Measurements from ENCODE around the gene AZI2.

DNA sequence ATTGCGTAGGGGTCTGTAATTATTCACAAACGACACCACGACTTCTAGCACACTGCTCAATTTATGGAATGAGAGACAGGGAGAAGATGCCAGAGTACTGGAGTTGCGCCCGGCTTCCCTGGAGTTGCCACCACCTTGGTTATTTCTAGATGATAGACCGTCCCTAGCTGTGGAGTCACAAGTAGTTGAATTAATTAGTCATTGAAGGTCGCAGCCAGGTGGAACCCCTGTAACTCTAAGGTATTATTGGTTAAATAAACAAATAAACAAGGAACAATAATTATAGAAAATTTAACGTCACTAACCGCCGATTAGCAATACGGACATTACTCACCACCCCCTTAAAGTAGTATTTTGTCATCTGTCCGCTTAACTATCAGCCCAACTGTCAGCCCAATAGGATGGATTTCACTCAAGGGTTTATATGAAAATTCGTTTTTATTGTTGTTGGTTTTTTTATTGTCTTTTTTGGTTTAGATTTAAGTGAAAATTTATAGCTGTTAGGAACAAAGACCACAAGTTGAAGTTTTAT, 911 bp upstream of the AZI2 start:
- TF ChIP-seq GATA2 (IDR thresholded peaks at IDR 0.05; ENCODE audit: low read depth, low read length) (no peak), GATA3 (IDR thresholded peaks at IDR 0.05; ENCODE audit: low read depth, low read length) (no peak)
